Measurements from ENCODE around the gene RND1.
"Not testable (repeated sequence)": the region's sequence is repeated elsewhere in the genome, so short reads cannot be mapped to it uniquely, and the experiment has no call there.

Gene RND1

GRCh38 chr12:48866052-48866711, 512 bp upstream of the RND1 start:
- DNase-seq, result no peak

- no peak for DNase-seq
These were observed 2.4 kb downstream of the RND1 start for GRCh38 chr12:48863291-48863690.

GRCh38 chr12:48862760-48863159, 2.9 kb downstream of the RND1 start:
- DNase-seq, result no peak

- no peak for DNase-seq
These were observed 4.6 kb downstream of the RND1 start for GRCh38 chr12:48861111-48861510.

GRCh38 chr12:48860236-48860635, 5.4 kb downstream of the RND1 start:
- not testable (repeated sequence) for DNase-seq

GRCh38 chr12:48859607-48860006, 6.1 kb downstream of the RND1 start:
- no peak for DNase-seq

GRCh38 chr12:48858043-48858442, 7.6 kb downstream of the RND1 start:
- DNase-seq, result no peak

GRCh38 chr12:48857278-48857994, 8.2 kb downstream of the RND1 start:
- DNase-seq, result no peak

GRCh38 chr12:48856379-48856778, 9.3 kb downstream of the RND1 start:
- no peak for DNase-seq

GRCh38 chr12:48854932-48855331, 10.7 kb downstream of the RND1 start:
- DNase-seq, result not testable (repeated sequence)

- DNase-seq, result no peak
These were observed 11.2 kb downstream of the RND1 start for GRCh38 chr12:48854488-48854887.

- DNase-seq, result peak; percentile 84
These were observed 12.7 kb downstream of the RND1 start for GRCh38 chr12:48852734-48853688.

- peak; percentile 97 for DNase-seq
These were observed 13.6 kb downstream of the RND1 start, which contains the start of gene DDX23 for GRCh38 chr12:48851883-48852733. Gene DDX23, minus strand, starts transcription at chr12:48852163. Its CDS starts 6,381 bp downstream, at chr12:48845782.

GRCh38 chr12:48842021-48842420, 23.6 kb downstream of the RND1 start:
- DNase-seq, result not testable (repeated sequence)

- DNase-seq, result no peak
These were observed 27.6 kb downstream of the RND1 start for GRCh38 chr12:48838048-48838447.

GRCh38 chr12:48832321-48833060, 33.2 kb downstream of the RND1 start:
- DNase-seq, result no peak

- DNase-seq, result no peak
These were observed 34.4 kb downstream of the RND1 start for GRCh38 chr12:48831257-48831656.

- no peak for DNase-seq
These were observed 36.7 kb downstream of the RND1 start for GRCh38 chr12:48828841-48829575.

- DNase-seq, result no peak
These were observed 37.4 kb downstream of the RND1 start for GRCh38 chr12:48828293-48828692.

- no peak for DNase-seq
These were observed 38.1 kb downstream of the RND1 start for GRCh38 chr12:48827513-48828096.
